GM18951 (cell line): ENCODE measurements around the gene SKOR1.

Experiments used
- POLR2A ChIP-seq: IDR thresholded peaks from 4 replicates; pipeline ENCODE4 v1.6.1; 2011; ENCODE audit warnings: mild to moderate bottlenecking; ENCODE audit not compliant: insufficient read length, insufficient read depth; ENCODE audit errors: extremely low read depth
- in situ Hi-C: fragments of 300-500 bp; cut with MboI; formaldehyde crosslinking; loops from one replicate; pipeline ENCODE4 v1.12.0; 2022; ENCODE audit warnings: low sequenced_read_pairs, mixed read lengths, inconsistent platforms; ENCODE audit not compliant: unreplicated experiment

Gene SKOR1

GRCh38 chr15:67834581-67835296, 9.4 kb downstream of the SKOR1 start:
- no peak for TF ChIP-seq POLR2A
- in situ Hi-C loops: loop anchor here (10.0 kb wide), 2 partner anchors 370 to 890 kb away; no protein-coding TSS in a partner anchor

GRCh38 chr15:67835297-67836133, 10.2 kb downstream of the SKOR1 start:
- TF ChIP-seq POLR2A: no peak
- in situ Hi-C loops: loop anchor here (10.0 kb wide), 2 partner anchors 371 to 891 kb away; no protein-coding TSS in a partner anchor

- in situ Hi-C loops: loop anchor here (10.0 kb wide), 2 partner anchors 371 to 891 kb away; no protein-coding TSS in a partner anchor
These were observed 10.8 kb downstream of the SKOR1 start for GRCh38 chr15:67836134-67836455.

GRCh38 chr15:67836477-67836876, 11.2 kb downstream of the SKOR1 start:
- in situ Hi-C loops: loop anchor here (10.0 kb wide), 2 partner anchors 372 to 892 kb away; no protein-coding TSS in a partner anchor
- no peak for TF ChIP-seq POLR2A

More at GRCh38 chr15:67836134-67836455, 10.8 kb downstream of the SKOR1 start:
- no peak for TF ChIP-seq POLR2A

- no peak for TF ChIP-seq POLR2A
- in situ Hi-C loops: loop anchor here (10.0 kb wide), 2 partner anchors 372 to 892 kb away; no protein-coding TSS in a partner anchor
These were observed 11.6 kb downstream of the SKOR1 start for GRCh38 chr15:67836955-67837354.

- no peak for TF ChIP-seq POLR2A
- in situ Hi-C loops: loop anchor here (10.0 kb wide), 2 partner anchors 374 to 894 kb away; no protein-coding TSS in a partner anchor
These were observed 13.6 kb downstream of the SKOR1 start for GRCh38 chr15:67838789-67839332.

- in situ Hi-C loops: loop anchor here (10.0 kb wide), 2 partner anchors 375 to 895 kb away; no protein-coding TSS in a partner anchor
- TF ChIP-seq POLR2A: no peak
These were observed 14.2 kb downstream of the SKOR1 start for GRCh38 chr15:67839499-67839928.

- peak; percentile 93 for TF ChIP-seq POLR2A
- in situ Hi-C loops: loop anchor here (10.0 kb wide), 2 partner anchors 375 to 895 kb away; no protein-coding TSS in a partner anchor
These were observed 14.8 kb downstream of the SKOR1 start, which contains the start of gene RNU6-1 for GRCh38 chr15:67839929-67840748. RNU6-1 (minus strand) TSS chr15:67840045.

- in situ Hi-C loops: no loop called here
- TF ChIP-seq POLR2A: no peak
These were observed 15.6 kb downstream of the SKOR1 start for GRCh38 chr15:67840749-67841512.

GRCh38 chr15:67841513-67841762, 16.1 kb downstream of the SKOR1 start:
- in situ Hi-C loops: no loop called here
- no peak for TF ChIP-seq POLR2A

GRCh38 chr15:67843092-67843501, 17.8 kb downstream of the SKOR1 start:
- in situ Hi-C loops: no loop called here
- no peak for TF ChIP-seq POLR2A
